ACC112 (cell line): Measurements from ENCODE around the gene USP43.
"Not testable (repeated sequence)": the region's sequence is repeated elsewhere in the genome, so short reads cannot be mapped to it uniquely, and the experiment has no call there.

ENCODE experiments used
- H2AFZ ChIP-seq: fragments of 200-600 bp; sonication (generic); one replicate; pipeline ENCODE4 v1.6.0; 2017; ENCODE audit warnings: antibody characterized with exemption, low read length; ENCODE audit not compliant: unreplicated experiment
- H3K27ac ChIP-seq: fragments of 200-600 bp; sonication (generic); 2 replicates; pipeline ENCODE4 v1.5.1; 2014; ENCODE audit warnings: low read depth, mild to moderate bottlenecking, antibody characterized with exemption, low read length, moderate library complexity
- H3K27me3 ChIP-seq: fragments of 200-600 bp; sonication (generic); 2 replicates; pipeline ENCODE4 v1.6.1; 2014; ENCODE audit warnings: mild to moderate bottlenecking, antibody characterized with exemption, low read length, moderate library complexity, mixed read lengths; ENCODE audit not compliant: insufficient read depth
- H3K36me3 ChIP-seq: fragments of 200-600 bp; sonication (generic); 2 replicates; pipeline ENCODE4 v1.6.1; 2016; ENCODE audit warnings: mild to moderate bottlenecking, antibody characterized with exemption, low read length, moderate library complexity, mixed read lengths; ENCODE audit not compliant: insufficient read depth
- H3K4me1 ChIP-seq: fragments of 200-600 bp; sonication (generic); one replicate; pipeline ENCODE4 v1.6.1; 2016; ENCODE audit warnings: low read length, mixed read lengths; ENCODE audit not compliant: insufficient read depth, unreplicated experiment, control insufficient read depth
- H3K4me3 ChIP-seq: fragments of 200-600 bp; sonication (generic); 2 replicates; pipeline ENCODE4 v1.5.1; 2014; ENCODE audit warnings: mild to moderate bottlenecking, low read depth, low read length
- H3K79me2 ChIP-seq: fragments of 200-600 bp; sonication (generic); one replicate; pipeline ENCODE4 v1.6.0; 2016; ENCODE audit warnings: low read length; ENCODE audit not compliant: control insufficient read depth, unreplicated experiment, insufficient read depth

USP43 gene, protein sequence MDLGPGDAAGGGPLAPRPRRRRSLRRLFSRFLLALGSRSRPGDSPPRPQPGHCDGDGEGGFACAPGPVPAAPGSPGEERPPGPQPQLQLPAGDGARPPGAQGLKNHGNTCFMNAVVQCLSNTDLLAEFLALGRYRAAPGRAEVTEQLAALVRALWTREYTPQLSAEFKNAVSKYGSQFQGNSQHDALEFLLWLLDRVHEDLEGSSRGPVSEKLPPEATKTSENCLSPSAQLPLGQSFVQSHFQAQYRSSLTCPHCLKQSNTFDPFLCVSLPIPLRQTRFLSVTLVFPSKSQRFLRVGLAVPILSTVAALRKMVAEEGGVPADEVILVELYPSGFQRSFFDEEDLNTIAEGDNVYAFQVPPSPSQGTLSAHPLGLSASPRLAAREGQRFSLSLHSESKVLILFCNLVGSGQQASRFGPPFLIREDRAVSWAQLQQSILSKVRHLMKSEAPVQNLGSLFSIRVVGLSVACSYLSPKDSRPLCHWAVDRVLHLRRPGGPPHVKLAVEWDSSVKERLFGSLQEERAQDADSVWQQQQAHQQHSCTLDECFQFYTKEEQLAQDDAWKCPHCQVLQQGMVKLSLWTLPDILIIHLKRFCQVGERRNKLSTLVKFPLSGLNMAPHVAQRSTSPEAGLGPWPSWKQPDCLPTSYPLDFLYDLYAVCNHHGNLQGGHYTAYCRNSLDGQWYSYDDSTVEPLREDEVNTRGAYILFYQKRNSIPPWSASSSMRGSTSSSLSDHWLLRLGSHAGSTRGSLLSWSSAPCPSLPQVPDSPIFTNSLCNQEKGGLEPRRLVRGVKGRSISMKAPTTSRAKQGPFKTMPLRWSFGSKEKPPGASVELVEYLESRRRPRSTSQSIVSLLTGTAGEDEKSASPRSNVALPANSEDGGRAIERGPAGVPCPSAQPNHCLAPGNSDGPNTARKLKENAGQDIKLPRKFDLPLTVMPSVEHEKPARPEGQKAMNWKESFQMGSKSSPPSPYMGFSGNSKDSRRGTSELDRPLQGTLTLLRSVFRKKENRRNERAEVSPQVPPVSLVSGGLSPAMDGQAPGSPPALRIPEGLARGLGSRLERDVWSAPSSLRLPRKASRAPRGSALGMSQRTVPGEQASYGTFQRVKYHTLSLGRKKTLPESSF

DNA sequence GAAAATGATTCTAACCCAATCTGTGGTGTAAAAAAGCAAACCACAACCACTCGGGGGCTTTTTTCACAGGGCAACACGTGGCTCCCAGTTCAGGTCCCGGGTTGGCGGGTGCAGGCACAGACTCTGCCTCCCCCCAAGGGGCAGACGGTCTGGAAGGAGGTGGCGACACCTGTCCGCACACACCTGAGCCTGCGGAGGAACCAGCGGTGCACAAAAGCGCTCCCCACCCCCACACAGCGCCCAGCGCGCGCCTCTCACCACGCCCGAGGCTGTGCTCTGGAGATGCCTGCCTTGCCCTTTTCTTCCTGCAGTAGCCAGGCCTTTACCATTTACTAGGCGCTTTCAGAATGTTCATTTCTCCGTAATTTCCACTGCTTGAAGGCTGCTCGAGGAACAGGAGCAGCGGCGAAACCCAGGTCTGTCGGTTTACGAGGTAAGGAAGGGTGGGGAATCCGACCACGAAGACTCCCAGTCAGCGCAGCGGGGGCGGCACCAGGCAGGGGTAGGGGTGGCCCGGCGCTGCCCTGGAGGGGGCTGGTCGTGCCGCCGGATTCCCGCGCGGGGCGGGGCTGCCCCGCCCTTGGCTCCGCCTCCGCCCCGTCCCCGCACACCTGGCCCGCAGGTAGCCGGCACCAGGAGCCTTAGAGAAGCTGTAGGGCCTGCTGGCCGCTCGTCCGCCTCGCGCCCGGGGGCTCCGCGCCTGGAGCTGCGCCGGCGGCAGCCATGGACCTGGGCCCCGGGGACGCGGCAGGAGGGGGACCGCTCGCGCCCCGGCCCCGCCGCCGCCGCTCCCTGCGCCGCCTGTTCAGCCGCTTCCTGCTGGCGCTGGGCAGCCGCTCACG lies at the start of gene USP43:
TSS of gene USP43 (plus strand) at position 608 of the 842 bp plus-strand sequence. CDS start at position 724, 116 bp downstream.
- Histone ChIP-seq H3K79me2 (no peaks in the 10 kb centered on the region), H3K4me3 (peak within 1 kb of the TSS; percentile 69), H3K27me3 (peaks cover 31% of the 10 kb centered on the region), H3K4me1 (peaks cover 5% of the 10 kb centered on the region), H3K27ac (no peak within 1 kb of the TSS), H3K36me3 (no peaks in the 10 kb centered on the region), H2AFZ (peak within 1 kb of the TSS; percentile 53)

DNA sequence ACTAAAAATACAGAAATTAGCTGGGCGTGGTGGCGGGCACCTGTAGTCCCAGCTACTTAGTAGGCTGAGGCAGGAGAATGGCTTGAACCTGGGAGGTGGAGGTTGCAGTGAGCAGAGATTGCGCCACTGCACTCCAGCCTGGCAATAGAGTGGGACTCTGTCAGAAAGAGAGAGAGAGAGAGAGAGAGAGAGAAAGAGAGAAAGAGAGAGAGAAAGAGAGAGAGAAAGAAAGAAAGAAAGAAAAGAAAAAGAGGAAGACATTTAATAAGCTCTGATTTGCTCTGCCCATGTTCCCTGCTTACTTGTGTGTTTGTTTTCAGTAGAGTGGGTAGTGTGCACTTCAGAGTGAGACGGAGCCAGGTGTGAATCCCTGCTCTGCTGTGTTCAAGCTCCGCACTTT lies 47.7 kb upstream of the USP43 start:
- H3K36me3 ChIP-seq, H3K4me1 ChIP-seq, H3K79me2 ChIP-seq, H3K27ac ChIP-seq, H3K4me3 ChIP-seq, H3K27me3 ChIP-seq, H2AFZ ChIP-seq: not testable (repeated sequence)

DNA sequence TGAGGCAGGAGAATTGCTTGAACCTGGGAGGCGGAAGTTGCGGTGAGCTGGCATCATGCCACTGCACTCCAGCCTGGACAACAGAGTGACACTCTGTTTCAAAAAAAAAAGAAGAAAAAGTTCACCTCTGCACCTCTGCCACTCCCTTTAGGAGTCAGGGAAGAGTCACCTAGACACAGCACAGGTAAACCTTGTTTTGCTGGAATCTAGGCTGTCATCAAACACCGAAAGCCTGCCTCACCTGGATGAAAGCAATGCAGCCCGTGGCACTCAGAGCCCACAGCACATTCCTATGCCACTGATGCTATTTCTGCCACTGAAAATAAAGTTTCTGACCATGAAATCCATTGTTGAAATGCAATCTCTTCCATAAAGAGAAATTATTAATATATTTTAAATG lies 46.7 kb upstream of the USP43 start:
- H3K4me3 ChIP-seq: no peak overlapping the region
- no peaks in the 10 kb centered on the region for H3K4me1 ChIP-seq
- no peak overlapping the region for H2AFZ ChIP-seq
- H3K36me3 ChIP-seq: no peaks in the 10 kb centered on the region
- H3K27me3 ChIP-seq: 0 out of 2 replicates have a peak, but pooled peaks cover 4% of the 10 kb centered on the region
- H3K79me2 ChIP-seq: no peaks in the 10 kb centered on the region
- no peak overlapping the region for H3K27ac ChIP-seq

DNA sequence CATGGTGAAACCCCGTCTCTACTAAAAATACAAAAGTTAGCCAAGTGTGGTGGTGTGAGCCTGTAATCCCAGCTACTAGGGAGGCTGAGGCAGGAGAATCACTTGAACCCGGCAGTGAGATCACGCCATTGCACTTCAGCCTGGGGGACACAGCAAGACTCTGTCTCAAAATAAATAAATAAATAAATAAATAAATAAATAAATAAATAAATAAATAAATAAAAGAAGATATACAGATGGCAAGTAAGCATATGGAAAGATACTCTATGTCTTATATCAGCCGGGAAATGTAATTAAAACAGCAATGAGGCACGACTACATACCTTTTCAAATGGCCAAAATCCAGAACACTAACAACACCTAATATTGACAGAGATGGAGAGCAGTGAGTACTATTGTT lies 40.7 kb upstream of the USP43 start:
- not testable (repeated sequence) for H3K79me2 ChIP-seq, H2AFZ ChIP-seq, H3K27ac ChIP-seq, H3K36me3 ChIP-seq, H3K4me1 ChIP-seq, H3K27me3 ChIP-seq, H3K4me3 ChIP-seq

DNA sequence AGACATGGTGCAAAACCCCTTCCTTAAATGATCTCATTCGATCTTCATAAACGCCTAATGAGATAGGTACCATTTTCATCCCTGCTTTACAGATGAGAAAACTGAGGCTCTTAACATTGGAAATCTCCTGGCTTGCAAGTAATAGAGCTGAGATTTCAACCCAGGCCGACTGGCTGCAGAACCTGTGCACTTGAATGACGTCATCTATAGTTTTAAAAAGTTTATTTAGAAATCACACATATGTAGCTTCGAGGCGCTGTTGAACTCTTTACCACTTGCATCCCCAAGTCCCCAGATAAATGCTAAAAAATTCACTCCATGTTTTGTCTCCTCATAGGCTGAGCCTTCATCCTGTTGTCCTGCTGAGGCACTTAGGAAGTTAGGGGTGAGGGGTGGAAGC lies 38.9 kb upstream of the USP43 start:
- no peaks in the 10 kb centered on the region for H3K79me2 ChIP-seq
- no peak overlapping the region for H2AFZ ChIP-seq
- no peaks in the 10 kb centered on the region for H3K4me1 ChIP-seq
- 0 out of 2 replicates have a peak, but pooled peaks cover 4% of the 10 kb centered on the region for H3K27me3 ChIP-seq
- no peak overlapping the region for H3K27ac ChIP-seq
- no peak overlapping the region for H3K4me3 ChIP-seq
- H3K36me3 ChIP-seq: no peaks in the 10 kb centered on the region

DNA sequence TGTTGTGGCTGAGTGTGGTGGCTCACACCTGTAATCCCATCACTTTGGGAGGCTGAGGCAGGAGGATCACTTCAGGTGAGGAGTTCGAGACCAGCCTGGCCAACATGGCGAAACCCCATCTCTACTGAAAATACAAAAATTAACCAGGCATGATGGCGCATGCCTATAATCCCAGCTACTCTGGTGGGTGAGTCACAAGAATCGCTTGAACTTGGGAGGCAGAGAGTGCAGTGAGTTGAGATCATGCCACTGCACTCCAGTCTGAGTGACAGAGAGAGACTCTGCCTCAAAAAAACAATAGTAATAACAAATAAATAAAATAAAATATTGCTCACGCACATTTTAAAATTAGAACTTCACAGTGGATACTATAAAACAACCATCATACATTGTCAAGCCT lies 38.3 kb upstream of the USP43 start:
- H3K4me1 ChIP-seq, H3K4me3 ChIP-seq, H3K27ac ChIP-seq, H3K79me2 ChIP-seq, H3K27me3 ChIP-seq, H2AFZ ChIP-seq, H3K36me3 ChIP-seq: not testable (repeated sequence)

DNA sequence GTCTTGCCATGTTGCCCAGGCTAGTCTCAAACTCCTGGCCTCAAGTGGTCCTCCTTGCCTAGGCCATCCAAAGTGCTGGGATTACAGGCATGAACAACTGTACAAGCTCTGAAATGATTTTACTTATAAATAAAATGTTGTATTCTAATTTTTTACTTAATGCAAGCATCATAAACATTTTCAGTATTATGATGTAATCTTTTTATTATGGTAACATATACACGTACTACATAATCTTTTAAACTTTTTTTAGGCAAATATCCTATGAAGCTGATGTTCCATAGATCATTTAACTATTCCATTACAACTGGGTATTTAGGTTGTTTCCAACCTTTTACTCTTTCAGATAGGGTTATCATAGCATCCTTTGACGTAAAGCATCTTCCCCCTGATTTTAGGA lies 33.8 kb upstream of the USP43 start:
- no peak overlapping the region for H2AFZ ChIP-seq
- no peaks in the 10 kb centered on the region for H3K79me2 ChIP-seq
- no peak overlapping the region for H3K27ac ChIP-seq
- H3K4me1 ChIP-seq: no peaks in the 10 kb centered on the region
- H3K4me3 ChIP-seq: no peak overlapping the region
- H3K36me3 ChIP-seq: no peaks in the 10 kb centered on the region
- H3K27me3 ChIP-seq: no peaks in the 10 kb centered on the region

DNA sequence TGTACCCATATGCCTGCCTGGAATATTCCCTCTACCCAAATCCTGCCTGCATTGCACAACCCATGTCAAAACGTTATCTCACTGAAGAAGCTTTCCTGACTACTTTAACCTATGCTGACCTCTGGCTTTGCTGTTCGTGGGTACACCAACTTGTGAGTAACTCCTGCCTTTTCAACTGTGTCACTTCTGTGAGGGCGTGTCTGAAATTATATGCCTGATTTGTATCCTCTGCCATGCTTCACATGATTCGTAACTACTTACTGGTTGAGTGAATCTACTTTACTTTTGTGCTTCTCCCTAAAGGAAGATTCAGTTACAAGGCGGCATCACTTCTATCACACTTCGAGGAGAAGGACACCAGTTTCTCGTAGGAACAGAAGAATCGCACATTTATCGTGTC lies 33.3 kb upstream of the USP43 start:
- Histone ChIP-seq H3K79me2 (no peaks in the 10 kb centered on the region), H3K27ac (no peak overlapping the region), H3K4me1 (no peaks in the 10 kb centered on the region), H2AFZ (no peak overlapping the region), H3K4me3 (no peak overlapping the region), H3K36me3 (no peaks in the 10 kb centered on the region), H3K27me3 (no peaks in the 10 kb centered on the region)

DNA sequence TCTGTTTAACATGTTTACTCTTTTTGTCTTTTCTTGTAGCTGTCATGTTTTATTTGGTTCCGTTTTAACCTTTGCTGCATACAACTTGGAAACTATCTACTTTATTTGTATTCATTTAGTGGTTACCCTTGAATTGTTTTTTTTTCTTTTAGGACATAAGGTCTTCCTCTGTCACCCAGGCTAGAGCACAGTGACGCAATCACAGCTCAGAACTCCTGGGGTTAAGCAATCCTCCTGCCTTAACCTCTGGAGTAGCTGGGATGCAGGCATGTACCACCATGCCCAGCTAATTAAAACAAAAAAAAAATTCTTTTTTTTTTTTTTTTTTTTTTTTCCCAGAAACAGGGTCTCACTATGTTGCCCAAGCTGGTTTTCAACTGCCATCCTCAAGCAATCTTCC lies 29.8 kb upstream of the USP43 start:
- Histone ChIP-seq H3K4me1 (no peaks in the 10 kb centered on the region), H2AFZ (no peak overlapping the region), H3K36me3 (no peaks in the 10 kb centered on the region), H3K27ac (no peak overlapping the region), H3K4me3 (no peak overlapping the region), H3K79me2 (no peaks in the 10 kb centered on the region), H3K27me3 (no peaks in the 10 kb centered on the region)

DNA sequence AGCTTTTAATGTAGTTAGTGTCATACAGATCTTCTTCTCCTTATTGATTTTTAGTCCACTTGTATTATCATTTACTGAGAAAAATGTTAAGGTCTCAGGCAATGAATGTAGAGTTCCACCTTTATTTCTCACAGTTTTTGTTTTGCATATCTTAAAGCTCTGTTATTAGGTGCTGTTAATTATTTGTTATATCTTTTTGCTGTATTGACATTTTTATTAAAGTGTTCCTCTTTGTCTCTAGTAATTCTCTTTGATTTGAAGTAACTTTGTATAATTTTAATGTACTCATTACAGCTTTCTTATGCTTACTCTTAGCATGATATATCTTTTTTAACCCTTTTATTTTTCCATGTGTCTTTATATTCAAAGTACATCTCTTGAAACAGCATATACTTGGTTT lies 22.4 kb upstream of the USP43 start:
- H3K4me3 ChIP-seq: no peak overlapping the region
- no peaks in the 10 kb centered on the region for H3K79me2 ChIP-seq
- no peaks in the 10 kb centered on the region for H3K27me3 ChIP-seq
- H2AFZ ChIP-seq: no peak overlapping the region
- no peaks in the 10 kb centered on the region for H3K36me3 ChIP-seq
- H3K4me1 ChIP-seq: no peaks in the 10 kb centered on the region
- no peak overlapping the region for H3K27ac ChIP-seq
